AG09309 (cell line): Measurements from ENCODE around the gene ODAD2.
A peak's percentile ranks its signal among the peaks of the same experiment; 100 is the strongest.

Experiments
- DNase-seq: peaks from one replicate; pipeline ENCODE4 v3.0.0-alpha.2; 2010; ENCODE audit warnings: low read depth
- H3K4me3 ChIP-seq: 2 replicates; pipeline ENCODE4 v1.5.1; 2011; ENCODE audit warnings: mild to moderate bottlenecking, low read depth, low read length, moderate library complexity; ENCODE audit not compliant: control insufficient read depth
- CTCF ChIP-seq: IDR thresholded peaks from 2 replicates; pipeline ENCODE4 v1.5.1; 2011; ENCODE audit warnings: mild to moderate bottlenecking, low read depth, low read length, inconsistent platforms; ENCODE audit not compliant: insufficient read depth, control insufficient read depth; ENCODE audit errors: missing control alignments

Gene ODAD2

GRCh38 chr10:27832826-27833225 lies 166.1 kb downstream of the ODAD2 start:
- TF ChIP-seq CTCF = no peak
- no peak for DNase-seq
- H3K4me3 ChIP-seq = no peak overlapping the region

DNA sequence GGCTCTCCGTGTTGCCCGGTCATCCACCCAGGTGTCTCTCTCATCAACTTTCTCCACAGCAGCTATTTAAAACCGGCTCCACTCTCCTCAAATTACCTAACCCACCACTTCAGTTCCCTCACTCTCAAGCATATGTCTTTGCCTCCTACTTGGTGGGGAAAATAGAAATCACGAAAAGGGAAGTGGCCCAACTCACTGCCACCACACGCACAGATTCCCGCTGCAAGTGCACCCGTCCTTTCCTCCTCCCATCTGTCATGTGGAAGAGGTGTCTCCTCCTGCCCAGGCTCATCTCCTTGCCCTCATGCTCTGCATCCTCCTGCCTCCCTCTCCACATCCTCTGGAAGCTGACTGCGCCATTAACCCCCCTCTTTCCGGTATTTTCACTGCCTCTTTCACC lies 172.5 kb downstream of the ODAD2 start:
- DNase-seq = no peak
- no peak for TF ChIP-seq CTCF
- no peak overlapping the region for H3K4me3 ChIP-seq

GRCh38 chr10:27822301-27822700 lies 176.6 kb downstream of the ODAD2 start:
- no peak overlapping the region for H3K4me3 ChIP-seq
- TF ChIP-seq CTCF = peak; percentile 2
- DNase-seq = peak; percentile 91

GRCh38 chr10:27820637-27821036 lies 178.2 kb downstream of the ODAD2 start:
- DNase-seq = no peak
- no peak for TF ChIP-seq CTCF
- no peak overlapping the region for H3K4me3 ChIP-seq

DNA sequence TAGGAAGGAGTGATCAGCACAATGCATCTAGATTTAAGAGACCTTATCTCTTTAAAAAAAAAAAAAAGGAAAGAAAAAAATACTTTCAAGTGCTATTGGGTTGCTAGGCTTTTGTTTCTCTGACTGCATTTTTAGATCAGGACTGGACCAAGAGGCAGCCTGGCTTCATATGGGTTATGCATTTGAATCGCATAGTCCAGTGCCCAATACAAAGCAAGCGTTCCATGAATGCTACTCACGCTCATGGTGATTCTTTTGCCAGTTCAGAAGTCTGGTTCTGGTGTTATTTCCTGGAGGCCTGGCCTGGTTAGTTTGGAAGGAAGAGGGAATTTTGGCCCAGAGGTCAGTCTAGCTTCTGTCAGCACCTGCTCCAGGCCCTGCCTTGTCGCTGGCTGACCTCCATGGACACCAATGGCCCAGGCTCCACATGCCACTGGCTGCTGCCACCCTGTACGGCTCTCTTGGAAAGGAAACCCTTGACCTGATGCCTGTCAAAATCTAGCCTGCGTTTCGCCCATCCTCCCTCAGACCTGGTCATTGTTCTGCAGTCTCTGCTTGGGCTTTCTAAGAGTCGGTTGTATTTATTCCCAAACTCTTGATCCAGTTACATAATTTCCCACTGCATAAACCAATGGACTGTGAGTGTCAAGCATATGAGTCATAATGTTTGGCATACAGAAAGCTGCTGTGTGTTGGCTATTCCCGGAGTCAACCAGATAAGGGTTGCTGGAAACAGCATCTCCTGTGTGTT lies 178.9 kb downstream of the ODAD2 start:
- peak; percentile 81 for DNase-seq
- no peak overlapping the region for H3K4me3 ChIP-seq
- TF ChIP-seq CTCF = no peak

- TF ChIP-seq CTCF = no peak
- no peak overlapping the region for H3K4me3 ChIP-seq
- DNase-seq = no peak
Observed at GRCh38 chr10:27816320-27816719, 182.6 kb downstream of the ODAD2 start.
